DOHH2 (cell line): ENCODE results near the gene SPATA19.

Source experiments
- CTCF ChIP-seq: fragments of 200-600 bp; sonication (generic); IDR thresholded peaks from one replicate; pipeline ENCODE4 v1.5.1; 2014; ENCODE audit warnings: antibody characterized with exemption, mild to moderate bottlenecking, low read depth, low read length; ENCODE audit not compliant: poor library complexity, severe bottlenecking
- EZH2phosphoT487 ChIP-seq: fragments of 200-600 bp; sonication (generic); IDR thresholded peaks from 2 replicates; pipeline ENCODE4 v1.6.1; 2017; ENCODE audit warnings: borderline replicate concordance, mild to moderate bottlenecking, antibody characterized with exemption, low read length, moderate library complexity, mixed read lengths

DNA sequence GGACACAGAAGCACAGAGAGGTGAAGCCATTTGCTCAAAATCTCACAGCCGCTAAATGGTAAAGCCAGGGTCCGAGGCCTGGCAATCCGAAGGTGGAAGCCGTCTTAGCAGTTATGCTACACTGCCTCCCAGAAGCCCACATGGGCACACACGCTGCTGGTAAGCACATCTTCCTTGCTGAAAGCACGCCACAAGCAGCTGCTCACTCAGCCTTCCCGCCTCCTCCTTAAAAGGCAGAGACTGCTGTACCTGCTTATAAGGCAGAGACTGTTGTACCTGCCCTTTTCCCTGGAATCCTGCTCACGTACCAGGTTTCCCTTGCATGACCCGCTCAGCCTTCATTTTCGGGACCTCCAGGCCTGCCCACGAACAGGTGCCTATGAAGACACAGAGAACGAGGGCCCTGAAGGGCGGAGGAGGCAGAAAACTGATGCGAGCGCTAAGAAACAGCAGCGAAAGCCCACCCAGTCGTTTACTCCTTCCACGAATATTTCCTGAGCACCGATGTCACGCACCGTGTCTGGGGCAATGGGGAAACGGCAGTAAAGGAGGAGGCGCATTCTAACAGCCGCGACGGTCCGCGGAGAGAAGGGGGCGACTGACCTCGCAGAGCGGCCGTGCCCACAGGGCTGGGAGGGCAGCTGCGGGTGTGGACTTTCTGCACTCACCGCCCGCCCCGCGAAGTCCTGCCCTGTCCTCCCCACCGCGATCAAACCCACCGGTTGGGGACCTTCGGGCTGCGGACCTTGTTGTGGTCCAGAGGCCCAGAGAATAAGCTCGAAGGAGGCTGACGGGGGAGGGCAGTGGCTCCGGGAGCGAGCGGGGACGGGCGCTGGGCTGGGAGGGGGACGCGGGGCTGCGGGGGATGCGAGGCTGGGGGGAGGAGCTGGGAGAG lies 13.0 kb downstream of the SPATA19 start:
- no peak for TF ChIP-seq CTCF
- no peak for TF ChIP-seq EZH2phosphoT487
